HG02588 (cell line): ENCODE data around the gene FUBP3.
A peak's percentile ranks its signal among the peaks of the same experiment; 100 is the strongest.

Source experiments
- ATAC-seq: cut with Tn5 transposase; IDR thresholded peaks from one replicate; pipeline ENCODE4 v1.9.1; 2021; ENCODE audit warnings: mild to moderate bottlenecking, moderate library complexity; ENCODE audit not compliant: unreplicated experiment

FUBP3 gene

GRCh38 chr9:130578865-130579737 lies at the start of gene FUBP3:
Gene FUBP3 (plus strand): TSS chr9:130579577. CDS start chr9:130579681, 104 bp downstream.
- peak; percentile 89 for ATAC-seq

DNA sequence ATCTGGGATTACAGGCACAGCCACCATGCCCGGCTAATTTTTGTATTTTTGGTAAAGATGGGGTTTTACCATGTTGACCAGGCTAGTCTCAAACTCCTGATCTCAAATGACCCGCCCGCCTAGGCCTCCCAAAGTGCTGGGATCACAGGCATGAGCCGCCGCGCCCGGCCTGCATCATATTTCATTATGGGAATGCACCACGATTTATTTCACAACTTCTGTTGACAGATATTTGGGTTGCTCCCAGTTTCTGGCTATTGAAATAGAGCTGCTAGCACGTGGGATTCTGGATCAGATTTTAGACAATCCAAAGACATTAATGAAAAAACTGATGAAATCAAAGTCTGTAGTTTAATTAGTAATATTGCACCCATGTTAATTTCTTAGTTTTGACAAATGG lies 48.4 kb upstream of the FUBP3 start:
- no peak for ATAC-seq

DNA sequence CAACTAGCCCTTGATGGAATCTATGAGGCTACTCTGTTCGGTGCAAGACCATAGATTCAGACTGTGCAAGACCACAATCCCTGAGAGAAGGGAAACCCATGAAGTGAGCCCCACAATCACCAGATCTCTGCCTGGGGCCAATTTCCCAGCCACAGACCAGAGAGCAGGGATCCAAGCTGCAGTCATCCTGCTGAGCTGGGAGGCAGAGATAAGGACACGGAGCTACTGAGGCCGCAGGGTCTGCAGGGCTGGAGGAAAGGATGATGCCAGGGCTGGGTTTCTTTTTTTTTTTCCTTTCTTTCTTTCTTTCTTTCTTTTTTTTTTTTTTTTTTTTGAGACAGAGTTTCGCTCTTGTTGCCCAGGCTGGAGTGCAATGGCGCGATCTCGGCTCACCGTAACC lies 47.7 kb upstream of the FUBP3 start:
- ATAC-seq, result no peak

- ATAC-seq, result no peak
Measured at GRCh38 chr9:130532426-130533080, 46.8 kb upstream of the FUBP3 start.

- ATAC-seq, result no peak
Measured at GRCh38 chr9:130535818-130536521, 43.4 kb upstream of the FUBP3 start.

- no peak for ATAC-seq
Measured at GRCh38 chr9:130536701-130537107, 42.7 kb upstream of the FUBP3 start.

GRCh38 chr9:130537346-130538050 lies 41.9 kb upstream of the FUBP3 start:
- ATAC-seq, result no peak

GRCh38 chr9:130539420-130540223 lies 39.8 kb upstream of the FUBP3 start:
- no peak for ATAC-seq

- no peak for ATAC-seq
Measured at GRCh38 chr9:130541533-130541932, 37.8 kb upstream of the FUBP3 start.

DNA sequence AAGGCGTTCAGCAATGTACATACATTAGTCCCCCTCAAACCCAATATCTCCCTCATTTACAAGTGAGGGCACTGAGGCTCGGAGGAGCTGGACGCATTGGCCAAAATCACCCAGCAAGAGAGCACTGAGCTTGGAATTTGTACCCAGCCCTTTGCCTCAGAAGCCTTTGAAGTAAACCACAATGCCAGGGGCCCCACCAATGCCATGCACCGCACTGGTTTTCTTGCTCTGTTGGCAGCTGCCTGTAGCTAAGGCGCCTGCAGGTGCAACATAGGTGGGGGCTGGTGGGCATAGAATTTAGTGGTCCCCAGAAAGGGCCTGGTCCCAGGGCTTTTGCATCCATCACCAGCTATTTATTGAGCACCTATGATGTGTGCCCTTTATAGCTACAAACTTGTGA lies 37.3 kb upstream of the FUBP3 start:
- ATAC-seq, result no peak

GRCh38 chr9:130542457-130543228 lies 36.7 kb upstream of the FUBP3 start:
- no peak for ATAC-seq

- ATAC-seq, result no peak
Measured at GRCh38 chr9:130543368-130543767, 36.0 kb upstream of the FUBP3 start.

GRCh38 chr9:130543859-130544258 lies 35.5 kb upstream of the FUBP3 start:
- ATAC-seq, result no peak

DNA sequence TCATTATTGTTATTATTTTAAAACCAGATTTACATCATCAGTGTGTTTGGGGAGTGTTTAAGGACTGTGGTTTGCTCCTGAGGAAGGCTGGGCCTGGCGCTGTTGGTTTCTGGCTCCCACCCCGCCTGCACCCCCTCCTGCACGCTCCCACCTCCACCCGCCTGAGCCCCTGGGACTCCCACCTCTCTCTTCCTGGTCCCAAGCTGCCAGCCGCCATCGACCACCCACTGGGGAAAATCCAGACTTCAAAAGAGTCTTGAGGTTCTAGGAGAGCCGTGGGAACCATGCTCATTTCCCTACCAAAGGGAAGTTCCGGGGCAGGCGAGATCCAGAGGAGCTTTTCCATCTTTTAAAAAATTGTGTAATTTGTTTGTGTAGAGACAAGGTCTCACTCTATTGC lies 35.0 kb upstream of the FUBP3 start:
- ATAC-seq, result no peak

- no peak for ATAC-seq
Measured at GRCh38 chr9:130548103-130548502, 31.3 kb upstream of the FUBP3 start.

- ATAC-seq, result no peak
Measured at GRCh38 chr9:130549093-130549735, 30.2 kb upstream of the FUBP3 start.

DNA sequence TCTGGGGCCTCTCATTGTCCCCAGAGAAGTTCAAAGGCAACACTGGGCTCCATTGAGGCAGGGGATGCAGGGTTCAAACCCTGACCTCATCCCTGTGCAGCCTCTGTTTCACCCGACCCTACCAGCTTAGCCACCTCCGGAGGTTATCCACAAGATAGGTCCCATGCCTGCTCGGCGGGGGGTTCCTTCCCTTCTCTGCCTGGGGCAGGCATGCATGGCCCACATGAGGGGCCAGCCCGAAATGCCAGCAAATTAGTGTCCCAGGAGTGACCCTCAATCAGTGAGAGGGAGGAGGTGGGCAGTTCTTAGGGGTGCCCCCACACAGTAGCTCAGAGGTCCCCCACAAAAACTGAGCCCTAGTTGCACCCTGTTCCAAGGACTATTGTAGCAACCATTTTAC lies 24.8 kb upstream of the FUBP3 start:
- ATAC-seq, result no peak

GRCh38 chr9:130555061-130555460 lies 24.3 kb upstream of the FUBP3 start:
- ATAC-seq, result no peak

GRCh38 chr9:130555968-130556367 lies 23.4 kb upstream of the FUBP3 start:
- ATAC-seq, result no peak
